Muscle layer of colon (tissue), 2 donors: ENCODE results near the gene STAC.
"Not testable (repeated sequence)": the region's sequence is repeated elsewhere in the genome, so short reads cannot be mapped to it uniquely, and the experiment has no call there.

Experiments
- H3K27ac ChIP-seq: one replicate; pipeline ENCODE4 v1.7.0; 2013; ENCODE audit warnings: low read depth, mild to moderate bottlenecking, low read length, moderate library complexity
- H3K27me3 ChIP-seq, 2 donors: one replicate each; pipeline ENCODE4 v1.7.0; 2013; ENCODE audit warnings: low read length in 2 of 2, mild to moderate bottlenecking in 2 of 2; ENCODE audit not compliant: insufficient read depth in 2 of 2, control insufficient read depth in 1 of 2
- H3K36me3 ChIP-seq: one replicate; pipeline ENCODE4 v1.7.0; 2013; ENCODE audit warnings: mild to moderate bottlenecking, low read length; ENCODE audit not compliant: insufficient read depth
- H3K4me1 ChIP-seq: one replicate; pipeline ENCODE4 v1.7.0; 2013; ENCODE audit warnings: mild to moderate bottlenecking, low read length; ENCODE audit not compliant: insufficient read depth
- H3K4me3 ChIP-seq, 2 donors: one replicate each; pipeline ENCODE4 v1.7.0; 2013; ENCODE audit warnings: low read length in 2 of 2, low read depth in 1 of 2, mild to moderate bottlenecking in 1 of 2, moderate library complexity in 1 of 2
- H3K9ac ChIP-seq: one replicate; pipeline ENCODE4 v1.7.0; 2013; ENCODE audit warnings: low read length
- H3K9me3 ChIP-seq: one replicate; pipeline ENCODE4 v1.7.0; 2013; ENCODE audit warnings: mild to moderate bottlenecking, low read length
- donor health status: abdominal sarcoma.
- donor health status: Adenocarcinoma of cecum.

STAC gene

DNA sequence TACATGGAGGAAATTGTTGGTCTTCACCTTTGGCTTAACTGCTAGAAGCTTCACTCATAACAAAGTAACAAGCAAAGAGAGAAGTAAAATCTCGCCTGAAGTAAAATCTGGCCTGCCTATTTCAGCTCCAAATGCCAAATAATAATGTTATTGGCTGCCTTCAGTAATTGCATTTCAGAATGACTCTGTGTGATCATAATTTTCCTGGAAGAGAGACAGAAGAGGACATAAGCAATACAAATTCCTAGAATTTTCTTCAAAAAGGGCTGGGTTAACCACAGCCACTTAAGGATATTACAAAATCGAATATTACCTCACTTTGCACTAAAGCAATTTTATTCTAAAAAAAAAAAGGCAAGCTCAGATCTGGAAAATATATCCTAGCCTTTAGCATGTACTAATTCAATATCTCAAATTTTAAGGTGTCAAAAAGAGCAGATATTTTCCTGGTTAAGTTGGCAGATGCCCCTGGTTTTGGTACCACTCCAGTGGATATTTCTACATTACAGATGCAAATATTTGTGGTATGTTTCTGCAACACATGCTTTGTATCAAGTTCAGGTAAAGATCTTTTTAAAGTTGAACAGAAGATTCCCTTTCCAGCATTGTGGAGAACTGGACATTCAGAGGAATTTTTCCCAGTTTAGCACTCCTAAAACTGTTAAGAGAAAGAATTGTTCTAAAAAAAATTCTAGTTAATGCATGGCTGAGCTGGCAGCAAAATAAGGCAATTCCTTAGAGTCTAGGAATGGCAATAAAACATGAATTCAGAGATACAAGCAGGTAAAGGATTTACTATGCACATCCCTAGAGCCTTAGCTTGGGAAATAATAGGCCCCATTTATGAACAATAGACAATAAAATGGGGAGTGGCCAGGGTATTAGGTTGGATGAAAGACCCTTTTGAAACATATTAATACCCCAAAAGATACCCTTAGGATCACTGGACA, 116.7 kb downstream of the STAC start:
- Histone ChIP-seq H3K4me1 (peaks cover 38% of the 10 kb centered on the region), H3K27ac (no peak overlapping the region), H3K36me3 (no peaks in the 10 kb centered on the region), H3K27me3 (no peaks in the 10 kb centered on the region), H3K9me3 (no peaks in the 10 kb centered on the region), H3K4me3 (no peak overlapping the region), H3K9ac (no peak overlapping the region)

DNA sequence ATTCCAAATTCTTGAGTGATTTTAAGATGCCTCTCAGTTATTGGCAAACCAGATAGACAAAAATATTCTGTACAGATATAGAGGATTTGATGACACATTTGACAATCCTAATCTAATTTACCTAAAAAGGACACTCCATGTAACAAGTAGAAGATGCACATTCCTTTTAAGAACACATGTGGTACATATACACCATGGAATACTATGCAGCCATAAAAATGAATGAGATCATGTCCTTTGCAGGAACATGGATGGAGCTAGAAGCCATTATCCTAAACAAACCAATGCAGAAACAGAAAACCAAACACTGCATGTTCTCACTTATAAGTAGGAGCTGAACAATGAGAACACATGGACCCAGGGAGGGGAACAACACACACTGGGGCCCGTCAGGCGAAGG, 119.7 kb downstream of the STAC start:
- peaks cover 28% of the 10 kb centered on the region for H3K4me1 ChIP-seq

DNA sequence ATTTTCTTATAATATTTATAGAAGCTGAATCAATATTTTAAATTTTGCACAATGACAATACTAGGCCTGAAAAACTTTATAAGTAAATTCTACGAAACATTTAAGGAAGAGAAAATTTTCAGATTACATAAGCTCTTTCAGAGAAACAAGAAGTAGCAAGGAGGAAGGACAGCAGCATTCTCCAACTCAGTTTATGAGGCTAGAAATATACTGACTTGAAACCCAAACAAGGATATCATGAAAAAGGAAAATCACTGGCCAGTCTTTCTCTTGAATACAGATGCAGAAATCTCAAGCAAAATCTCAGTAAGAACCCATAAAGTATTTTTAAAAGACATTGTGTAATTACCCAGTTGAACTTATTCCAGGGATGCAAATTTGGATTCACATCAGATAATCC, 121.3 kb downstream of the STAC start:
- Histone ChIP-seq H3K36me3 (no peaks in the 10 kb centered on the region), H3K9me3 (no peaks in the 10 kb centered on the region), H3K4me1 (peaks cover 13% of the 10 kb centered on the region), H3K27me3 (no peaks in the 10 kb centered on the region), H3K4me3 (no peak overlapping the region), H3K27ac (no peak overlapping the region), H3K9ac (no peak overlapping the region)

More for the DNA sequence above, 119.7 kb downstream of the STAC start:
- H3K9me3 ChIP-seq, H3K4me3 ChIP-seq, H3K36me3 ChIP-seq, H3K27me3 ChIP-seq, H3K27ac ChIP-seq, H3K9ac ChIP-seq: not testable (repeated sequence)

DNA sequence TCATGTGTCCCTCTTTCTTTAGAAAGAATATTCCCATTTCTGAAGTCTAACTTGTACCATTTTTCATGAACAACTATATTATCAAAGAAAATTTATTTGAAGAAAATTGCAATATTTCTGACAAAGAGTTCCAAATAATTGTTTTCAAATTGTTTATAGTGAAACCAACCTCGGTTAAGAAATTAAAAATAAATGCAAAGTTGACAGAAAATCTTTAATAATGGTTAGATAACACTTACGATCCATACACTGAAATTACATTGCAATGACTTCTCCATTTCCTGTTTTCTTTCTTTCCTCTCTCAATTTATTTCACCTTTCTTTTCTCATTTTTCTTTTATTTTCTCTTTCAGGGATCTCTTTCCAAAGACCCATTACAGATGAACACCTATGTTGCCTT, 125.1 kb downstream of the STAC start:
- Histone ChIP-seq H3K9me3 (no peaks in the 10 kb centered on the region), H3K36me3 (no peaks in the 10 kb centered on the region), H3K27ac (no peak overlapping the region), H3K9ac (no peak overlapping the region), H3K4me1 (peaks cover 4% of the 10 kb centered on the region), H3K27me3 (no peaks in the 10 kb centered on the region), H3K4me3 (no peak overlapping the region)

DNA sequence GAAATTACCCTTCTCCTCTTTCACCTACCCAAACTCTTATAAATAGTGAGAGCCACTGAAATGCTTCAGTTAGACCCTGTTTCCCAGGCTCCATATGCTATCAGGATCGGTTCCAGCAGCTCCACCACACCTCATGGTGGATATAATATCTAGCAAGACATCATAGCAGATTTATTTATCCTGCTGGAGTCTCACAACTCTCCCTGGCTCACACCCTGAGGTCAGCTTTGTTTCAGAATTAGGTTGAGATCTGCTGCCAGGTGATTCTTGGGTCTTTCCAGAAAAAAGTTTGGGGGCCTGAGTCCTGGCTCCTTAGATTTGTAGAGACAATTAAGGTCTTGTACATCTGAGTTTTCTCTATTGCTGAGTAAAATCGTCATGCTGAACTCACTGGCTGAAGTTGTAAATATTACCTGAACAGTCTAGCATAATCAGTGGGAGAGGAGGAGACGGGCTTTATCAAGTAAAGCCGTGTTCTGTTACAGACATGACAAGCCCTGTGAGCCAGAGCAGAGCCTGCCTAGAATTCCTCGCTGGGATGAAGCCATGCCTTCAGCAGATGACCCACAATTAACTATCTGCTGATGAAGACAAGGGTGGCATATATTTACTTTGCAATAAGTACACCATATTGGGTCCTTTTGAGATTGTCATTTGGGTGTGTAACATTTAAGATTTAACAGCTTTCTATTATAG, 131.6 kb downstream of the STAC start:
- Histone ChIP-seq H3K4me1 (peaks cover 7% of the 10 kb centered on the region), H3K9ac (no peak overlapping the region), H3K27me3 (no peaks in the 10 kb centered on the region), H3K36me3 (no peaks in the 10 kb centered on the region), H3K27ac (no peak overlapping the region), H3K4me3 (no peak overlapping the region), H3K9me3 (no peaks in the 10 kb centered on the region)

DNA sequence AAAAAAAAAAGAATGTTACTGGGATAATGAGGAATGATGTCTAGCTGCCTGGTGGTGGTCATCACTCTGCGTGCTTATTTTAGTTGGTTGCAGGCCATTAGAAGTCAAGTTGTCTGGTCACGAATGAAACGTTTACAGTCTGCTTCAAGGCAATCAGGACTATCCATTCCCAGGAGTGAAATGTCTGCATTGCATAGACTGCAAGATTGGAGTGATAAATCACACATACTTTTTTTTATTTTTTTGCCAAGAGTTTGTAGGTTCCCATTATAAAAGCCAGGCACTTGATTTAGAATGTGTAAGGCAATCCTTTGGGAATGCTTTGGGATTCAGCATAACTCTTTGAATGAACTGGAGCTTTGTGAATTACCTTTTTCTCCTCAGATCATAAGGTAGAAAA, 132.3 kb downstream of the STAC start:
- H3K9me3 ChIP-seq, result no peaks in the 10 kb centered on the region
- H3K4me1 ChIP-seq, result peaks cover 7% of the 10 kb centered on the region
- no peak overlapping the region for H3K27ac ChIP-seq
- no peaks in the 10 kb centered on the region for H3K36me3 ChIP-seq
- H3K27me3 ChIP-seq, result no peaks in the 10 kb centered on the region
- H3K9ac ChIP-seq, result no peak overlapping the region
- no peak overlapping the region for H3K4me3 ChIP-seq

DNA sequence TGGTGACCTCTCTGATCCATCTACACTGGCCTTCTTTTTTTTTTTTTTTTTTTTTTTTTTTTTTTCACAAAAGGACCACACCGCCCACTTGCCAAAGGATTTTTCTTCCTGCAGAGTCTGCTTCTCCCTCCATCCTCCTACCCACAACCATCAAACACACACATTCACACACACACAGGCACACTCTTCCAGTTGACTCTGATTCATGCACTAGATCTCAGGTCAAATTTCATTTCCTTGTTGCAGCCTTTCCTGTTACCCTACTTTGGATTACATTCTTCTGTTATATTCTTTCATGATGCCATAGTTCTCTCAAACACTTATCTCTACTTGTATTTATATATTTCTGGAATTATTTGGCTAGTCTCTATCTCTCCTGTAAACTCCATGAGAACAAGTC, 133.9 kb downstream of the STAC start:
- Histone ChIP-seq H3K36me3 (no peaks in the 10 kb centered on the region), H3K4me1 (peaks cover 7% of the 10 kb centered on the region), H3K27me3 (no peaks in the 10 kb centered on the region), H3K27ac (no peak overlapping the region), H3K4me3 (no peak overlapping the region), H3K9me3 (no peaks in the 10 kb centered on the region), H3K9ac (no peak overlapping the region)

DNA sequence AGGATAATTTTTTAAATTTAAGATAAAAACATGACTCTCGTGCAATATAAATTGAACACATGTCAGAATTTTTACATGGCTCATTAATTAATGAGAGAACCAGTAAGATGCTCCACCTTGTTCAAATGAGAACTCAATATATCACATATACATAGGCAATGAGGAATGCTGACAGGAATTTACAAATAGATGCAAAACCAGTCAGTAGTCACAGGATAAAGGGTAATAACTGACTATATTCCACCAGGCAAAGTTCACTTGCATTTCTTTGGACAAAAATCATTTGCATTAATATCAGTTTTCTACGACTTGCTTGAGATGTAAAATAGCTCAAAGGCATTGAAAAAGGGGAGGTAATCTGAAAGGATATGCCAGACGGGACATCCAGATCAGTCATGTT, 139.4 kb downstream of the STAC start:
- Histone ChIP-seq H3K4me3 (no peak overlapping the region), H3K9ac (no peak overlapping the region), H3K4me1 (no peaks in the 10 kb centered on the region), H3K27ac (no peak overlapping the region), H3K9me3 (no peaks in the 10 kb centered on the region), H3K27me3 (no peaks in the 10 kb centered on the region), H3K36me3 (no peaks in the 10 kb centered on the region)

DNA sequence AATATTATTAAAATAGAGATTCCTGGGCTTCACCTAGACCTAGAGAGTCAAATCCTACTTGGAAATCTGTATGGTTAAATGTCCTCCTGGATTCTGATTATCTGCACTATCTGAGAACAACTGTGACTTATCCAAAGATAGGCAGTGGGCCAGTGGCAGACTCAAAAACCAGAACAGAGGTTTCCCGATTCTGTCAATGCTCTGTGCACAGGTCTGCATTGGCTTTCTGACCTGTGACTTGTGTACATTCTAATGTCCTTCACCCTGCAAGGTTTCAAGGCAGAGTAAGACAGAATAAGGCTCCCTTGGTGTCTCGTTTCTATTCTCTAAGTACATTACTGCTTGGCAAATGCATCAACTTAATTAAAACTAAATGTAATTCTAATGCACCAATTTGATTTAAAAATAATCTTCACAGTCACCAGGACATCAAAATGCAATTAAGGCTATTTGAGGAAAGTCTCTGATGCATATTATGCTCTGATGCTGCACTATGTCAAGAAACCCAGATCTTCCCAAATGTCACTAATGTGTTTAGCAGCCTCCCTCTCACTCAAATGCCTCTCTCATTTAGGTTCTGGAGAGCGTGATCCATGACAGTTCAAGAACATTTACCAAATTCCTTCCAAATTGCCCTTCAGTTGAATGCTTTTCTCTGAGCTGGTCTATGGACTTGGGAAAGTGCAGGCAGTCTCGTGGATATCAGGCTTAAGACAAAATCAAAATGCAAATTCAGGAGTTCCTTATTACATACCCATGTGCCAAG, 140.1 kb downstream of the STAC start:
- Histone ChIP-seq H3K27ac (no peak overlapping the region), H3K36me3 (no peaks in the 10 kb centered on the region), H3K9me3 (no peaks in the 10 kb centered on the region), H3K4me1 (peaks cover 5% of the 10 kb centered on the region), H3K27me3 (no peaks in the 10 kb centered on the region), H3K4me3 (no peak overlapping the region), H3K9ac (no peak overlapping the region)

DNA sequence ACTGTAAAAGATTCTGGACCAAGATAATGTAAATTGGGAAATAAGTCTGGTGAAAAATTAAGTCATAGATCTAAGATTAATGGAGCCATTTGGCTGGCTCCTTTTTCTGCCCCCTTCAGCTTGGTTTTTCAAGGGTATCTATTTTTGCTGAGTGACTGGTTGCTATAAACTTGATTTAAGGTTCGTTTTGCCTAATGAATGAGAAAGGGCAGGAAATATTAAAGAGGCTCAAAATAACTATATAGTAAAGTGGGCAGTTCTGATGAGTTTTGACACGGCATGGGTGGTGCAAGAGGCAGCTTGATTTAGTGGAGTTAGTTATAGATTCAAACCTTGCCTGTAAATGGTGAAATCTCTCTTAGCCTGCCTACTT, 140.7 kb downstream of the STAC start:
- H3K4me3 ChIP-seq, result no peak overlapping the region
- H3K9me3 ChIP-seq, result no peaks in the 10 kb centered on the region
- H3K27me3 ChIP-seq, result no peaks in the 10 kb centered on the region
- H3K36me3 ChIP-seq, result no peaks in the 10 kb centered on the region
- H3K4me1 ChIP-seq, result peaks cover 5% of the 10 kb centered on the region
- no peak overlapping the region for H3K27ac ChIP-seq
- no peak overlapping the region for H3K9ac ChIP-seq

DNA sequence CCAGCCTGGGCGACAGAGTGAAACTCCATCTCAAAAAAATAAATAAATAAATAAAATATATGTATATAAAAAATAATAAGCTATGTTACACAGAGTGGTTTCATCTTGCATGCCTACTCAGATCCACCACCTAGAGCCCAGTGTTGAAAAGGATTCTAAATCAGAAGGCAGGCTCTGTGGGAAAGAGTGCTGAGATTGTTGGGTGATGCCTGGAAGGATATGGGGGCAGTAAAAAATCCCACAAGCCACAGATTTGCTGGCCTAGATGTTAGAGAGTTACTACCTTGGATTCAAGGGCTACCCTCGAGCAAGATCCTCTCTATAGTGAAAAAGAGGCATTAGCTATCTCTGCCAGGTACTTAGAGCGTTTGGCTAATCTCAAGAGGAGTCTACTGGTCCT, 144.3 kb downstream of the STAC start:
- H3K27ac ChIP-seq, result no peak overlapping the region
- no peaks in the 10 kb centered on the region for H3K27me3 ChIP-seq
- no peak overlapping the region for H3K4me3 ChIP-seq
- no peaks in the 10 kb centered on the region for H3K9me3 ChIP-seq
- H3K9ac ChIP-seq, result no peak overlapping the region
- H3K36me3 ChIP-seq, result no peaks in the 10 kb centered on the region
- peaks cover 5% of the 10 kb centered on the region for H3K4me1 ChIP-seq
